D721Med (cell line): ENCODE results near the gene PCBP3.

ENCODE experiments used
- DNase-seq: peaks from one replicate; pipeline ENCODE4 v3.0.0; 2011; ENCODE audit warnings: low spot score; ENCODE audit not compliant: insufficient read length
- FAIRE-seq: peaks from 2 replicates; lab custom pipeline; 2011; peaks lifted over from hg19 to GRCh38; lab: Jason Lieb, UNC
- TF ChIP-seq, protein P1 (sequence below): IDR thresholded peaks from 2 replicates; pipeline ENCODE4 v1.5.1; 2012; ENCODE audit warnings: mild to moderate bottlenecking, control low read depth; ENCODE audit not compliant: insufficient read depth; ENCODE audit errors: missing control alignments

PCBP3 gene

DNA sequence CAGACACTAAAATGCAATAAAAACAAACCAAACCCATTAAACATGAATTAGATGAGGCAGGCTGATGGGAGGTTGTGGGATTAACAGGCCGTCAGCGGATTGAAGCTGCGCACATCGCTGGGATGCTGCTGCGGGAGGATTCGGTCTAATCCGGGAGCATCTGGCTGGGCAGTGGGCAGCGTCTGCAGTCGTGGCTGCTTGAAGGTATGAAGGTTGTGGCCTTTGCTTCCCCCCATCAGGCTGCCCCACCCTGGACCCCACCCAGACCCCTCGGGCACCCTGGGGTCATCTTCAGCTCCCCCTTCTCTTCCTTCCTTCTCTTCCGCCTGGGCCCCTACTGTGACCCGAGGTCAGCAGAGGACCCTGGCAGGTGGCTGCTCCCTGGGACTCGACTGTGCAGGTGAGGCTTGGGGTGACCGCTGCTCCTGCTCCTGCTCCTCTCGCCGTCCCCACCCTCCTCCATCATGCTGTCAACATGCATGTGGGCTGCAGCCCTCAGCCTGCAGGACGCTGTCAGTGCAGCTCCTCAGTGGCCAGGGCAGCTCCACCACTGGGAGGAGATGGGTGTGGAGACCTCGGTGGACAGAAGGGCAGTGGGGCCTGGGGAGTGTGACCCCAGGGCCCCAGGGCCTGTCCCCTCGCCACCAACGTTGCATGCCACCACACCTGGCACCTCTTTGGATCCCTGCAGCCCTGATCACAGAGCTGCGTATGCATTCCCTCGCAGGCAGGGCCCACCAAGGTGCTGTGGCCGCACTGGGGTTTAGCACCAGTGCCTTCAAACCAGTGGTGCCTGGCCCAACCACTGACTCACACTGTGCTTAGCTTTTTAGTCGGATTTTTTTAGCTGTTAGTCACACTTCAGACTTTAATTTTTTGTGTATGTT lies 225.8 kb downstream of the PCBP3 start:
- DNase-seq (peak; percentile 91), FAIRE-seq (no peak)
- TF ChIP-seq, protein P1, sequence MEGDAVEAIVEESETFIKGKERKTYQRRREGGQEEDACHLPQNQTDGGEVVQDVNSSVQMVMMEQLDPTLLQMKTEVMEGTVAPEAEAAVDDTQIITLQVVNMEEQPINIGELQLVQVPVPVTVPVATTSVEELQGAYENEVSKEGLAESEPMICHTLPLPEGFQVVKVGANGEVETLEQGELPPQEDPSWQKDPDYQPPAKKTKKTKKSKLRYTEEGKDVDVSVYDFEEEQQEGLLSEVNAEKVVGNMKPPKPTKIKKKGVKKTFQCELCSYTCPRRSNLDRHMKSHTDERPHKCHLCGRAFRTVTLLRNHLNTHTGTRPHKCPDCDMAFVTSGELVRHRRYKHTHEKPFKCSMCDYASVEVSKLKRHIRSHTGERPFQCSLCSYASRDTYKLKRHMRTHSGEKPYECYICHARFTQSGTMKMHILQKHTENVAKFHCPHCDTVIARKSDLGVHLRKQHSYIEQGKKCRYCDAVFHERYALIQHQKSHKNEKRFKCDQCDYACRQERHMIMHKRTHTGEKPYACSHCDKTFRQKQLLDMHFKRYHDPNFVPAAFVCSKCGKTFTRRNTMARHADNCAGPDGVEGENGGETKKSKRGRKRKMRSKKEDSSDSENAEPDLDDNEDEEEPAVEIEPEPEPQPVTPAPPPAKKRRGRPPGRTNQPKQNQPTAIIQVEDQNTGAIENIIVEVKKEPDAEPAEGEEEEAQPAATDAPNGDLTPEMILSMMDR: no peak

DNA sequence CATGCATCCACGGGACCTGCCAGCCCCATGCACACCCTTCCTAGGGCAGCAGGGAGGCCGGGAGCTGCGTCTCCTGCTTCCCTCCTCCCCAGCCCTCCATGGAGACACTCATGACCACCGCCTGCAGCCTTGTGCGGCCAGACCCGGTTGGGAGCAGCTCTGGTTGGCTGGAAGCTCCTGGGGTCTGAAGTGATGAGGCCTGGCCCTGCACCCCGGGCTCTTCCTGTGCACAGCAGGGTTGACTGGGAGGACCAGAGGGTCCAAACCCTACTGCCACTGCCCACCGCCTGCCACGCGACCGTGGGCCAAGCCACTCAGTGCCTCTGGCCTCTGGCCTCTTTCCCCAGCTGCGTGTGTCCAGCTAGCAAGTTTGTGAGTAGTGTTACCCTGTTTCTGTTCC lies 226.9 kb downstream of the PCBP3 start:
- TF ChIP-seq, protein P1: no peak
- FAIRE-seq (no peak), DNase-seq (no peak)

DNA sequence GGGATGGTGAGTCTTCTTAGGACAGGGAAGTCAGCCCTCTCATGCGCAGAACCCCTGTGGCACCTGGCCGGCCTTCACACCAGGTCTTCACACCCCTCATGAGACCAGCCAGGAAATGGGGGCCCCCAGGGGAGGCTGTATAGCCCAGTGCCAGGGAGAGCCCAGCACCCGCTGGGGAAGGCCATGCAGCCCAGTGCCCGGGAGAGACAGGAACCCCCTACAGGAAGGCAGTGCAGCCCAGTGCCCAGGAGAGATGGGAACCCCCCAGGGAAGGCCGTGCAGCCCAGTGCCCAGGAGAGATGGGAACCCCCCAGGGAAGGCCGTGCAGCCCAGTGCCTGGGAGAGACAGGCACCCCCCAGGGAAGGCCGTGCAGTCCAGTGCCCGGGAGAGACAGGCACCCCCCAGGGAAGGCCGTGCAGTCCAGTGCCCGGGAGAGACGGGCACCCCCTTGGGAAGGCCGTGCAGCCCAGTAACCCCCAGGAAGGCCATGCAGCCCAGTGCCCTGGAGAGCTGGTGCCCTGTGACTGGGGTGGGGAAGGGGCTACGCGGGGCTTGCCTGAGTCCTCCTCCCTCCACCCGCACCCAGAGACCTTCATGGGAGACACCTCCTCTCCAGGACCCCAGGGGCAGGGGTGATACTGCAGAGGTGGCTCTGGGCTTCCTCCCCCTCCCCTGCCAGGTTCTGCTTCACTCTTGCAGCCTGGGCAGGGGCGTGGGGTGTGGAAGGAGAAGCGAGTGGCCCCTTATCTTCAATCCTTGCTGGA lies 227.5 kb downstream of the PCBP3 start:
- FAIRE-seq: no peak
- TF ChIP-seq, protein P1: no peak
- DNase-seq: no peak

DNA sequence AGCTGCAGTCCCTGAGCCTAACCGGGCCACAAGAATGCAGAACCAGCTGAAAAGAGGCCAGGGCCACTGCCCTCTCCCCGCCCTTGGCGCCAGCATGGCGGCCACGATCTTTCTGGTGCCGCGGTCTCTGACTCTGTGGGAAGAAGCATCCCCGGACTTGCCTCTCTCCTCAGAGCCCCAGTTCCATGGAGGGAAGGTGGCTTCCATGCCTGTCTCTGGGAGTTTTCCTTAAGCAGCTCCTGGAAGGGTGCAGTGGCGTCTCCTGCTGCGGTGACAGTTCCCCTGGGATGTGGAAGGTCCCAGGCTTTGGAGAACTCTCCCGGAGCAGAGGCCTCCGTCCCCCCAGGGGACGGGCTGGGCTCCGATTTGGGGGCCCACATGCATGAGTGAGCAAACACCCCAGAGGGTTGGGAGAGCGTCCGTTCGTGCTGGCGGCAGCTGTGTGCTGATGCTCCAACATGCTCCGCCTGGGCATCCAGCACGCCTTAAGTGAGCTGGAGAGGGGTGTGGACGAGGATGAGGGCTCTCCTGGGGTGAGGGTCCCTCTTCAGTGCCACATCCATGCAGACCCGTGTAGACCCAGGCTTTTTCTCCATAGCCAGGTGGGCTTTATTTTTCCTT lies 228.2 kb downstream of the PCBP3 start:
- no peak for FAIRE-seq
- TF ChIP-seq, protein P1: no peak
- no peak for DNase-seq

DNA sequence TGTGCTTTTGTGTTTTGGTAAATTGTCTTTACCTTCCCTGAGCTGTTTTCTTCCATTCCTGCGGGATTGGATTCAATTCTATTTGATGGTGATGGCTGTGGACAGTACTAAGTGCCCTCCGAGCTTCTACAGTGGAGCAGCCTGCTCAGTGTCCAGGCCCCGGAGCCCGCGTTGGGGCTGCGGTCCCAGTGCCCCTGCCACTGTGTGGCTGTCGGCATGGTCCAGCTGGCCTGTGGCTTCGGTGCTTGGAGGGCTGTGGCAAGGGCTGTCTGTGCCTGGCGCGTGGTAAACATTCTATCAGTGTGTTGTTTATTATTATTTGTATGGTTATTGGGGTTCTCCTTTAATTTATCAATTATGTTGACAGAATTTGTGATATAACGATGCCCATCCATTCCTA lies 228.9 kb downstream of the PCBP3 start:
- DNase-seq: no peak
- TF ChIP-seq, protein P1: no peak
- no peak for FAIRE-seq

DNA sequence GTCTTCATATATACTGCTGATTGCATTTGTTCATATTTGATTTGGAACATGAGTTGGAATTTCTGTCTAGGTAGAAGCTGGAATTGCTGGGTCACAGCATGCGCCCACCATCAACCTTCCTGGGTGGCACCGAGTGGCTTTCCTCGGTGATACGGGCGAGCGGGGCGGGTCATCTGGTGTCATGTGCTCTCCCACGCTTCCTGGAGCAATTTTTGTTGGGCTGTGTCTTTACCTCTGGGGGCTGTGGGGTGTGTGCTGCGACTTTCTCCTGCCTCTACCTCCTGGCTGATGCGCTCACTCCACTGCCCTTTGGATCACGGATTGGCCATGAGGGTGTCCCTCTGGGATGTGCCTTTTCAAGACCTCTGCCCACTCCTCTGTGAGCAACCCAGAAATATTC lies 229.4 kb downstream of the PCBP3 start:
- DNase-seq (no peak), FAIRE-seq (no peak)
- TF ChIP-seq, protein P1: no peak

DNA sequence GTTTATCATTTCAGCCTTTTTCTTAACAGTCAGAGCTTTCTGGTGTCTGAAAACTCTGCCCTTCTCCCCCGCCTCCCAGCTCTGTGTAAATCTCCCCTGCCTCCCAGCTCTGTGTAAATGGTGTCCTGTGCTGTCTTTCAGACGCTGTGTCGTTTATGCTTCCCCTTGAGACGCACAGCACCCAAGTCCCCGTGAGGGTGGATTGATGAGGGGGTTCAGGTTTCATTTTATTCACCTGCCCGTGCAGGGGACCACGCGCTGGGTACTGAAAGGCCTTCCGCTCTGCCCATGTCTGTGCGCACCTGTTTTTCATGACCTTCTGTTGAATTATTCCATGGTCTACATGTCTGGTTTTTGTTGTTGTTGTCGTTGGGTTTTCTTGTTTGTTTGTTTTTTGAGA lies 229.9 kb downstream of the PCBP3 start:
- no peak for FAIRE-seq
- DNase-seq: no peak
- TF ChIP-seq, protein P1: no peak
